AG09309 (cell line): Measurements from ENCODE around the gene GNPAT.

Source experiments
- DNase-seq: peaks from one replicate; pipeline ENCODE4 v3.0.0-alpha.2; 2010; ENCODE audit warnings: low read depth
- H3K4me3 ChIP-seq: 2 replicates; pipeline ENCODE4 v1.5.1; 2011; ENCODE audit warnings: mild to moderate bottlenecking, low read depth, low read length, moderate library complexity; ENCODE audit not compliant: control insufficient read depth
- TF ChIP-seq, protein P1 (sequence below): IDR thresholded peaks from 2 replicates; pipeline ENCODE4 v1.5.1; 2011; ENCODE audit warnings: mild to moderate bottlenecking, low read depth, low read length, inconsistent platforms; ENCODE audit not compliant: insufficient read depth, control insufficient read depth; ENCODE audit errors: missing control alignments

GNPAT gene

DNA sequence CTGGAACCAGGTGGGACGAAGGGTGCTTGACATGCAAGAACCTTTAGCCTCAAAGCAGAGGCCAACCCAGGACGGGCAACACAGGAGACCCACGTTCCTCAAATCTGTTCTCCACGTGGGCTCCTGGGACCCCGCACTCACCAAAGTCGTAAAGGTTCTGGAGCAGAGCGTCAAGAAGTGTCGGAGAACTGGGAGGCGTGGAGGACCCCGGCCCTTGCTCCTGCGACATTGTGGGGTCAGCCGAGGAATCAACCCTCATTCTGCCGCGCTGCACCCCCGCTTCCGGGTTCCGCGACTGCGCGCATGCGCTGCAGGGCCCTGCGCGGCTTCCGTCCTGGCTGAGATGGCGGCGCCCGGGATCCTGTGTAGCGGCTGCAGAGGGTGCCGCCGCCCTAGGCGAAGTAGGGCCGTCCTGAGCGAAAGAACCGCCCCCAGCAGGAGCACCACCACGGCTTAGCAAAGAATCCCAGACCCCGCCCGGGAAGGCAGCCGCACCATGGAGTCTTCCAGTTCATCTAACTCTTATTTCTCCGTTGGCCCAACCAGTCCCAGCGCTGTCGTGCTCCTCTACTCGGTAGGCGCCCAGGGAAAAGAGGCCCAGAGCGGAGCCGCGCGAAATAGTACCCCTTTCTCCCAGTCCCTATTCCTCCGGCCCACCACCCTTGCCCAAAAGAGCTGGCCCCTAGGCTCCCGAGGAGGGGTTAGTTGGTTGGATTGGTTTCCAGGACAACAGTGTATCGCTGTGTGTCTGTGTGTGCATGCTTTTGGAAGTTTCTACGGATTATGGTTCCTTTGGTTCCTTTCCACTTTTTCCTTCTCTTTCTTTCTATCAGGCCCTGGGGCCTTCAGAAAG is at the start of gene GNPAT:
TSS of gene GNPAT (plus strand) at position 330 of the 853 bp plus-strand sequence. CDS start at position 497, 167 bp downstream.
- TF ChIP-seq, protein P1, sequence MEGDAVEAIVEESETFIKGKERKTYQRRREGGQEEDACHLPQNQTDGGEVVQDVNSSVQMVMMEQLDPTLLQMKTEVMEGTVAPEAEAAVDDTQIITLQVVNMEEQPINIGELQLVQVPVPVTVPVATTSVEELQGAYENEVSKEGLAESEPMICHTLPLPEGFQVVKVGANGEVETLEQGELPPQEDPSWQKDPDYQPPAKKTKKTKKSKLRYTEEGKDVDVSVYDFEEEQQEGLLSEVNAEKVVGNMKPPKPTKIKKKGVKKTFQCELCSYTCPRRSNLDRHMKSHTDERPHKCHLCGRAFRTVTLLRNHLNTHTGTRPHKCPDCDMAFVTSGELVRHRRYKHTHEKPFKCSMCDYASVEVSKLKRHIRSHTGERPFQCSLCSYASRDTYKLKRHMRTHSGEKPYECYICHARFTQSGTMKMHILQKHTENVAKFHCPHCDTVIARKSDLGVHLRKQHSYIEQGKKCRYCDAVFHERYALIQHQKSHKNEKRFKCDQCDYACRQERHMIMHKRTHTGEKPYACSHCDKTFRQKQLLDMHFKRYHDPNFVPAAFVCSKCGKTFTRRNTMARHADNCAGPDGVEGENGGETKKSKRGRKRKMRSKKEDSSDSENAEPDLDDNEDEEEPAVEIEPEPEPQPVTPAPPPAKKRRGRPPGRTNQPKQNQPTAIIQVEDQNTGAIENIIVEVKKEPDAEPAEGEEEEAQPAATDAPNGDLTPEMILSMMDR: peak; percentile 1
- peak; percentile 35 for DNase-seq
- peak within 1 kb of the TSS; percentile 97 for H3K4me3 ChIP-seq

DNA sequence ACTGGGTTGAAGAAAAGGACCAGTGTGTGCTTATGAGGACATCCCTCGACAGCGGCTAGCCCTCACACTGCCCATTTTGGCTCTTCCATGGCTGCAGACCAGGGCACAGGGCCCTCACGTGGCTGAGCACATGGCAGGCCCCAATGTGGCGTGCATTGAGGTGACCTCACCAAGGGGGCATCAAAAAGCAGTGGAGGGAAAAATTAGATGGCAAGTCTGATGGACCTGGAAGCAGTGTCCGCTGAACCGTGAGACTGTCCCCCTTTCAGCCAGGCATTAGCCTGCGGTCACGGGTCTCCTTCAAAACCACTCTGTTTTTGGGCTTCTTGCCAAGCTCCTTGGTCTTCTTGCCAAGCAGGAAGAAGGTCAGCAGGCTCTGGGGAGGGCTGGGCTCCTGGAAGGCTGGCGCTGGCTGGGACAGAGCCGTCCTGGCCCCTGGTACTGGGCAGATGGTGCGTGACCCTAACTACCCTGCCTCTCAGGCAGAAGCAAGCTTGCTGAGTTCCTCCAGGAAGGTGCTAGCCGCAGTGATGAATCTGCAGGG is 48.3 kb upstream of the GNPAT start:
- no peak for DNase-seq
- TF ChIP-seq, protein P1: no peak
- no peak overlapping the region for H3K4me3 ChIP-seq

DNA sequence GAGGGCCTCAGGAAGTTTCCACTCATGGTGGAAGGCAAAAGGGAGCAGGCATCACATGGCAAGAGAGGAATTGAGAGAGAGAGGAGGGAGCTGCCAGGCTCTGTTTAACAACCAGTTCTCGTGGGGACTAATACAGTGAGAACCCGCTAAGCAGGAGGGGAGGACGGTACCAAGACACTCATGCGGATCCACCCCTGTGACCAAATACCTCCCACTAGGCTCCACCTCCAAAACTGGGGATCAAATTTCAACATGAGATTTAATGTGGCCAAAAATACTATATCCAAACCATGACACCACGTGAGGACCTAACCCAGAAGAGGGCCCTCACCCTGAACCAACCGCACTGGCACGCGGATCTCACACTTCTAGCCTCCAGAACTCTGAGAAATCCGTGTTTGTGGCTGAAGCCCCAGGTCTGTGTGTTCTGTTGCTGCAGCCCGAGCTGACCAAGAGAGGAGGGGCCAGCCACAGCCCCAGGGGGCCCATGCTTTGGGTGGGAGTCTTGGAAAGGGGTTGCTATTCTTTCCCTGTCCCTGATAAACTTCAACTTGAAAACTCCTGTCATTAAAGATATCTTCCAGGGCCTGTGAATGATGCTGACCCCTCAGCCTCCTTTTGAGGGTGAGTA is 47.2 kb upstream of the GNPAT start:
- TF ChIP-seq, protein P1: no peak
- H3K4me3 ChIP-seq: no peak overlapping the region
- no peak for DNase-seq

DNA sequence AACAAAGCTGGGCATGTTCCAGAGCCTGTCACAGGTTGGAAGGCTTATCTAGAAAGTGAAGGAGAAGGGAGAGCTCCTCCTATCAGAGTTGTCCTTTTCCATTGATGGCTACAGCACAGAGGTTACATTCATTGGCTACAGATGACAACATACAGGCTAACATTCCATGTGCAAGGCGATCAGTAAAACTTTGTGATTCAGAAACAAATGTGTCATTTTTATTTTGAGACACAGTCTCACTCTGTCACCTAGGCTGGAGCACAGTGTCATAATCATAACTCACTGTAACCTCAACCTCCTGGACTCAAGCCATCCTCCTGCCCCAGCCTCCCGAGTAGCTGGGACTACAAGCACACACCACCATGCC is 46.6 kb upstream of the GNPAT start:
- no peak for DNase-seq
- no peak overlapping the region for H3K4me3 ChIP-seq
- TF ChIP-seq, protein P1: no peak

DNA sequence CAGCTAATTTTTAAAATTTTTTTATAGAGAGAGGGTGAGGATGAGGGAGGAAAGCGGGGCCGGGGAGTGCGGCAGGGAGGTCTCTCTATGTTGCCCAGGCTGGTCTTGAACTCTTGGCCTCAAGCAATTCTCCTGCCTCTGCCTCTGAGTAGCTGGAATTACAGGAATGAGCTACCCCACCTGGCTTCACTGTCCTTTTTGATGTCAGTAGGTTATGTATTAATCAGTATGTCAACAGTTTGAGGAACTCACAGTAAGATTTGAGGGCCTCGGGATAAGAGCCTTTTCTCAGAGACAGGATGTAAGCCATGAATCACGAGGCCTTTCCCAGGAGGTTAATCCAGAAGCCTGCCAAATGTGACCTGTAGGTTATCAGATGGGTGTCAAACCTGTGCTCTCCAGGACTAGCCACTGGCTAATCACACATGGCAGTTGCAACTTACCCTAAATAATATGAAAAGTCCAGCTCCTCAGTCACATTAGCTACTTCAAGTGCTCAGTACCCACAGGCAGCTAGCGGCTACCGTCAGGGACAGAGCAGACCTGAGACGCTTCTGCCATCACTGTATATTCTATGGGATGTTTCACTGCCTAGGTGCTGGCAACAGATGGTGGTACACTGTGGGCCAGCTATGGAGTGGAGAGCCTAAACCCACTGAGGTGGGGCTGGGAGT is 46.0 kb upstream of the GNPAT start:
- TF ChIP-seq, protein P1: no peak
- no peak for DNase-seq

DNA sequence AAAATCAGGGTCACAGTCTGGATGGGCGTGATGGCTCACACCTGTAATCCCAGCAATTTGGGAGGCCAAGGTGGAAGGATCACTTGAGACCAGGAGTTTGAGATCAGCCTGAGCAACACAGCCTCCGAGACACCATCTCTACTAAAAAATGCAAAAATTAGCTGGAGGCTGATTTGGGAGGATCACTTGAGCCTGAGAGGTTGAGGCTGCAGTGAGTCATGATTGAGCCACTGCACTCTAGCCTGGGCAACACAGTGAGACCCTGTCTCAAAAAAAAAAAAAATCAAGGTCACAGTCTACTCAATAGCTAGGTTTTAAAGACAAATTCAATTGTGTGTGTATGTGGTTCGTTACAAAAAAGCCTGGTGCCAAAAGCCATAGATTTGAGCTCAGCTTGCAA is 44.7 kb upstream of the GNPAT start:
- H3K4me3 ChIP-seq: no peak overlapping the region
- TF ChIP-seq, protein P1: no peak
- no peak for DNase-seq

More for the DNA sequence above, 46.0 kb upstream of the GNPAT start:
- no peak overlapping the region for H3K4me3 ChIP-seq
